ENCODE results near the gene CHKA.
A peak's percentile ranks its signal among the peaks of the same experiment; 100 is the strongest.

DNA sequence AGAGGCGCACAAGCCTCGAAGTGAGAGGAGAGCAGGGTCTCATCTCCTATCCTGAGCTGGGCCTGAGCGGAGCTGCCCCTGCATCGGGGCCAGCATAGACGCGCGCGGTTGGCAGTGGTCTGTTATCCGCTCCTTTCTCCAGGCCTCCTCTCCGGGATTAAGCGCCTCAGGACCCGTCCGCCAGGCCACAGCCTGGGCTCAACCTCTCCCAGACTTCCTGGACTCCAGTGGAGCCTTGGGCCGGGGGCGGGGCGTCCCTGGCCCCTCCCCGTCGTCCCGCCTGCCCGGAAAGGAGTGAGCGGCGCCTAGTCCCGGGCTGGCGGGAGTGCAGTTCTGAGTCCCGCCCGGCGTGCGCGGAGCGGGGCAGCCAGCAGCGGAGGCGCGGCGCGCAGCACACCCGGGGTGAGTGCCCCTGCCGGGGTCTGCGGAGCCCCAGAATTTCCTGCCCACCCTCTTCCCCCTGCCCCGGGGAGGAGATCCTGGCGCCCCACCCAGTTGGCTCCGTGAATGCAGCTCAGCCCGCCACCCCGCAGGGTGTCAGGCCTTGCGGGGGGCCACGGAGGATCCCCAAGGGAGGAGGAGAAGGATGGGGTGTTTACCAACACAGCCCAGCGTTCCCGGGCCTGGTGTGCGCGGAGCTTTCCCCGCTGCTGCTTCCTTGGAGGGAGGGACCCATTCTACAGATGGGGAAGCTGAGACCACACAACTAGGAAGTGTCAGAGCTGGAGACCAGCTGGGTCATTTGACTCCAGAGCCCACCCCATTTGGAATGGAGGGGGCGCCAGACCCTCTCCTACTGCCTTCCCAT, 82.3 kb downstream of the CHKA start, which contains the start of gene TCIRG1:
- TF ChIP-seq EZH2 (IDR thresholded peaks at IDR 0.05) (no peak), POLR2AphosphoS5 (IDR thresholded peaks at IDR 0.05; ENCODE audit: borderline replicate concordance, low read depth, low read length) (peak; percentile 27; the same call in 1 of the 2 replicates), FOXP2 (optimal IDR thresholded peaks at IDR 0.05; ENCODE audit: control extremely low read depth, extremely low read length, insufficient read depth) (peak; percentile 14)

All from SK-N-MC (cell line).